Kidney epithelial cell (primary cell): ENCODE results near the gene GALNT9. TPM values are rescaled to one million over a fixed set of nuclear protein-coding genes. Genes with fewer than 3 reads are reported as not detected.

ENCODE experiments used
- DNase-seq: peaks from one replicate; pipeline ENCODE4 v3.0.0-alpha.2; 2010; ENCODE audit warnings: low read depth
- H3K27me3 ChIP-seq: 2 replicates; pipeline ENCODE4 v1.6.0; 2011; ENCODE audit warnings: low read length; ENCODE audit not compliant: control insufficient read depth, insufficient read depth
- H3K36me3 ChIP-seq: 2 replicates; pipeline ENCODE4 v1.5.1; 2011; ENCODE audit warnings: low read length; ENCODE audit not compliant: control insufficient read depth, insufficient read depth
- H3K4me3 ChIP-seq: 2 replicates; pipeline ENCODE4 v1.5.1; 2011; ENCODE audit warnings: low read depth, mild to moderate bottlenecking, control low read depth, low read length
- total RNA-seq: library from RNA; depleted of rRNA; stranded (reverse); fragments of >200 nt; gene quantifications from 2 replicates; pipeline ENCODE4 v1.2.3, GENCODE V29; 2015
- TF ChIP-seq, protein P1 (sequence below): IDR thresholded peaks from 2 replicates; pipeline ENCODE4 v1.5.1; 2011; ENCODE audit warnings: mild to moderate bottlenecking, moderate library complexity, low read length, control low read depth, inconsistent platforms; ENCODE audit not compliant: insufficient read depth, poor library complexity, severe bottlenecking

The GALNT9 gene
- total RNA-seq, 1 donor from 2014 or later: 1.5 TPM

DNA sequence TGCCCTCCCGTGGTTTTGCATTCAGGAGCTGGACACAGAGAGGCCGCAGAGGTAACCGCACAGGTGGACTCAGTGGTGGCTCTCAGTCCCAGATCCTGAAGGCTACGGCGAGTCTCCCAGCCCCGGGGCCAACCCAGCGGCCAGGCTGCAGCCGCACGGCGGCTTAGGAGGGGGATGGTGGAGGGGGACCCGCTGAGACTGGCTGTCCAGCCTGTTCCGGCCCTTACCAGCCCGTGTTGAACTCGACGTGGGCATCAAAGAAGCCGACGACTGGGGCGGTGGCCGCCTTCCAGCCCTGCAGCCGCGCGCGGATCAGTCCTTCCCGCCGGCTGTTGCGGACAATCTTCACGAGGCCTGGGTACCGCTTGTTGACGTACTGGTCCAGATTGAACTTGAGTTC lies 68.7 kb downstream of the GALNT9 start:
- no peaks in the 10 kb centered on the region for H3K27me3 ChIP-seq
- H3K36me3 ChIP-seq: no peaks in the 10 kb centered on the region
- TF ChIP-seq, protein P1, sequence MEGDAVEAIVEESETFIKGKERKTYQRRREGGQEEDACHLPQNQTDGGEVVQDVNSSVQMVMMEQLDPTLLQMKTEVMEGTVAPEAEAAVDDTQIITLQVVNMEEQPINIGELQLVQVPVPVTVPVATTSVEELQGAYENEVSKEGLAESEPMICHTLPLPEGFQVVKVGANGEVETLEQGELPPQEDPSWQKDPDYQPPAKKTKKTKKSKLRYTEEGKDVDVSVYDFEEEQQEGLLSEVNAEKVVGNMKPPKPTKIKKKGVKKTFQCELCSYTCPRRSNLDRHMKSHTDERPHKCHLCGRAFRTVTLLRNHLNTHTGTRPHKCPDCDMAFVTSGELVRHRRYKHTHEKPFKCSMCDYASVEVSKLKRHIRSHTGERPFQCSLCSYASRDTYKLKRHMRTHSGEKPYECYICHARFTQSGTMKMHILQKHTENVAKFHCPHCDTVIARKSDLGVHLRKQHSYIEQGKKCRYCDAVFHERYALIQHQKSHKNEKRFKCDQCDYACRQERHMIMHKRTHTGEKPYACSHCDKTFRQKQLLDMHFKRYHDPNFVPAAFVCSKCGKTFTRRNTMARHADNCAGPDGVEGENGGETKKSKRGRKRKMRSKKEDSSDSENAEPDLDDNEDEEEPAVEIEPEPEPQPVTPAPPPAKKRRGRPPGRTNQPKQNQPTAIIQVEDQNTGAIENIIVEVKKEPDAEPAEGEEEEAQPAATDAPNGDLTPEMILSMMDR: no peak
- H3K4me3 ChIP-seq: no peak overlapping the region
- DNase-seq: no peak

DNA sequence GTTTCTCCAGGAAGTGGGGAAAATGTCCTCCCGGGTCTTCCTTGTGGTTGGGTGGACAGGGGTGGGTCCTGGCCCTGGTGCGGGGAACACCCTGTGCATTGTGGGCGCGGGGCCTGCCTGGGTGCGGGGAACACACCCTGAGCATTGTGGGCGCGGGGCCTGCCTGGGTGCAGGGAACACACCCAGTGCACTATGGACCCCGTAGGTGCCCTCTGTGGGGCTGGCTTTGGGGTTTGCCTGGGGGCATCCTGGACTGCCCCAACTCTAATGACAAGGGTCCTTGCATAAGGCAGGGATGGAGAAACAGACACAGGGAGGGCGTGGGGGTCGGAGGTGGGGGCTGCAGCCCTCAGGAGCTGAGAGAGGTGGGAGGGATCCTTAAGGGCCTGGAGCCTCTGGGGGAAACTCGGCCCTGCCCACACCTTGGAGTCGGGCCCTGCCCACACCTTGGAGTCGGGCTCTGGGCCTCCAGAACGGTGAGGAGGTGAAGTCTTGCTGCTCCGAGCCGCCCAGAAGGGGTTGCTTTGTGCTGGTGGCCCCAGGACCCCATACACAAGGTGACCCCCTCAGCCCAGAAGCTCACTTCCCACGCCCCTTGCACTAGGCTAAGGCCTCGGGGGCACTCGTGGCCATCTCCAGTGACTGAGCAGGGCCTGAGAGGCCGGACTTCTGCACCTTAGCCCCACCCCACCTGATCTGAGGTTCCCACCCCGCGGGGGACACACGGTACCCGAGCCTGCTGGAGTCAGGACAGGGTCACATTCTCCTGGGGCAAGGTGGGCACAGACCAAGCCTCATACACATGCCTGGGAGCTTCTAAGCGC lies 69.3 kb downstream of the GALNT9 start:
- TF ChIP-seq, protein P1: no peak
- Histone ChIP-seq H3K4me3 (no peak overlapping the region), H3K27me3 (no peaks in the 10 kb centered on the region), H3K36me3 (no peaks in the 10 kb centered on the region)
- DNase-seq: no peak

DNA sequence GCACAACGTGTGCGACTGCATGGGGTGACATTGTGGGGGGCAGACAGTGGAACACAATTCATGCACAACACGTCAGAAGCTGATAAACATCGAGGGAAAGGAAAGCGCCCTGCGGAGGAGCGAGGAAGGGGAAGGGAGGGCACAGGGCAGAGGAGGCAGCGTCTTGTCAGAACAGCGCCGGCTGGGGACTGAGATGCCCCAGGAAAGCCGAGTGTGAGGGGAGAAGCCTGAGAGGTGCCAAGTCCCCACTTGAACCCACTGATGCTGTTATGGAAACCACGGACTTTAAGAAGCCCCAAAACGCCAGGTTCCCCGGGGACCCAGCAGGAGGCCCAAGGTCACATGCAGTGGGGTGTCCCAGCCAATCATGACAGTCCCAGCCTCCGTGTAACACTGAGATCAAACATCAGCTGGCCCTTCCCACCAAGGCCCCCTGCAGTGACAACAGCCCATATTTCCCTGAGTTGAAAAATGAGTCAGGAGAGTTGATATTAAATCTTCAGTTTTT lies 70.0 kb downstream of the GALNT9 start:
- H3K27me3 ChIP-seq: no peaks in the 10 kb centered on the region

DNA sequence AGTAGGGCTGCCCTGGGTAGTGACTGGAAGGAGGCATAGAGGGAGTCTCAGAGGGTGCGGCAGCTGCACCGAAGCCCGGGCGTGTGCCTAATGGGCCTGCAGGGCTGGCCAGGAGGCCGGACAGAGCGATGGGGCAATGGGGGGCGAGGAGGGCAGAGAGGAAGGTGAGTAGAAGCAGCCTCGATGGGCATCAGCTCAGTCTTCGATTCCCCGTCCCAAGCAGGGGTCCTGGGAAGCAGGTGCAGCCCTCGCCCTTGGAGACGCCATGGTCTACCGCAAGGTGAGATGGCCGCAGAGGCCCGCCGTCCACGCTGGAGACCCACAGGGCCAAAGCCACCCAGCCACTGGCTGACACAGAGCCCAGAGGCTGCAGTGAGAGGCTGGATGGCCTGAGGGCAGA lies 70.8 kb downstream of the GALNT9 start:
- Histone ChIP-seq H3K27me3 (no peaks in the 10 kb centered on the region), H3K4me3 (no peak overlapping the region), H3K36me3 (no peaks in the 10 kb centered on the region)
- TF ChIP-seq, protein P1: no peak
- no peak for DNase-seq

More for the DNA sequence above, 70.0 kb downstream of the GALNT9 start:
- Histone ChIP-seq H3K4me3 (no peak overlapping the region), H3K36me3 (no peaks in the 10 kb centered on the region)
- TF ChIP-seq, protein P1: no peak
- DNase-seq: no peak

DNA sequence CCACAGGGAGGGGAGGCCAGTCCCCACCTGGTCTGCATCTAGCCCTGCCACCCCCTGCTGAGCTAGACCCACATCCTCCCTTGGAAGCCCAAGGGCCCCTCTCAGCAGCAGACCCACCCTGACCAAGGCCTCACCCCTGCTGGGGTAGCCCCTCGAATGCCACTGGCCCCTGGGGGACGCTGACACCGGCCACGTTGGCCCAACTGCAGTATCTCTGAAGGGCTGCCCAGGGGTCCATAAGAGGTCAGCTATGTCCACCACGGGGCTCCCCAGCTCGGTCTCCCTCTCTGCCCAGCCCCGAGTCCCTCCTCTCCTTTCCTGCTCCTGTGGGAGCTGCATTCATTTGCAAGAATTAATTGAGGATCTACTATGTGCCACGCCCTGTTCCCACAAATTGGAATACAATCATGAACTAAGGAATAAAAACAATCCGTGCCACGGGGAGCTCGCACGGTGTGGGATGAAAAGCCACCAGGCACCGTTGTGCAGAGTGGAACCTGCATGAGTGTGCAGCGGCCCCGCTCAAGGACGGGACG lies 71.4 kb downstream of the GALNT9 start:
- Histone ChIP-seq H3K27me3 (no peaks in the 10 kb centered on the region), H3K4me3 (no peak overlapping the region), H3K36me3 (no peaks in the 10 kb centered on the region)
- TF ChIP-seq, protein P1: no peak
- DNase-seq: no peak
